Sciatic nerve (tissue), 2 donors: Measurements from ENCODE around the gene CDH22. TPM values are rescaled to one million over a fixed set of nuclear protein-coding genes. Genes with fewer than 3 reads are reported as not detected.

Source experiments
- ATAC-seq: fragments of 200-7000 bp; cut with Tn5 transposase; one replicate; pipeline ENCODE4 v1.9.1; 2020; ENCODE audit warnings: mild to moderate bottlenecking, moderate library complexity
- DNase-seq: peaks from one replicate; pipeline ENCODE4 v3.0.0-alpha.2; 2020; ENCODE audit warnings: low spot score
- intact Hi-C: fragments of 100-400 bp; cut with DNase I; formaldehyde crosslinking; loops from one replicate; pipeline ENCODE4 v1.14.2; 2022
- total RNA-seq: library from RNA; stranded (reverse); fragmentation: NEBNext Ultra II Directional; extraction: Animal tissue kit (Norgen Biotek cat#: 25700); gene quantifications from one replicate; pipeline ENCODE4 v1.2.1, GENCODE V29; 2021
- donor health status: DM: no; HTN: no; CAD: no.
- donor health status: DM: no; HTN: no; CAD: no.

Gene CDH22
- total RNA-seq, 1 donor from 2014 or later: 0.40 TPM

DNA sequence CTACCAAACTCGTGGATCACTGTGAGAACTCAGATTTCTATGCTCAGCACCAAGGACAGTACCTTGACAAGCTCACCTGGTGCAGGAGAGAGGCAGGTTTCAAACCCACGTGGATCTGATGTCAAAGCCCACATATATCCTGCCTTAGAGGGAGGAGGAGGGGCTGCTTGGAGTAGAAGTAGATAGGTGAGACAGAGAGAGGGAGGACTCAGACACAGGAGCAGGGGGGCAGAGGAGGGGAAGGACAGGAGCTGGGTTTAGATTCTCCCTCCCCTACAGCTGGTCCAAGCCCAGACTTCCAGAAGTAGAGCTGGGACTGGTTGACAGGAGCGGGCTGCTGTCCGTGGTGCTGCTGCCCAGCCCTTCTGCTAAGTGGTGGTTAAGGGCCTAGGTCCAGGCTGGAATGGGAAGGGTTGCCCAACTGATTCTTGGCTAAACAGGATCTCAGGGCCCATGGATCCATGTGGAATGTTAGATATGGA is 77.5 kb downstream of the CDH22 start:
- intact Hi-C loops: no loop called here
- ATAC-seq (peak; percentile 55), DNase-seq (no peak)

DNA sequence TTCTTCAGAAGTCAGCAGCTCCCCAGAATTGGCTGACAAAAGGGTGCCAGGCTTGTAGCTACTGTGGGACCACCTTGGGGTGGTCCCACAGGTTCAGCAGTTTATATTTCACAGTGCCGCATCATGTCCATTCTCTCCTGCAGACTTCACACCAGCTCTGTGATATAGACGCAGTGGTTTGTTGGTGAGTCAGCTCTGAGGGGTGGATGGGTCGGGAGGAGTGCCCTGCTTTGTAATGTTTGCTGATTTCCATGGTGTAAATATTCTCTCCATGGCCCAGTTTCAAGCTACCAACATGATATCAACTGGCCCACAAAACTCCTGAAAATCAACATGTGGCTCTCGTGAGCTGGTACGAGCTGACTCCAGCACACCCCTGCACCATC is 78.2 kb downstream of the CDH22 start:
- DNase-seq (no peak), ATAC-seq (no peak)
- intact Hi-C loops: no loop called here

DNA sequence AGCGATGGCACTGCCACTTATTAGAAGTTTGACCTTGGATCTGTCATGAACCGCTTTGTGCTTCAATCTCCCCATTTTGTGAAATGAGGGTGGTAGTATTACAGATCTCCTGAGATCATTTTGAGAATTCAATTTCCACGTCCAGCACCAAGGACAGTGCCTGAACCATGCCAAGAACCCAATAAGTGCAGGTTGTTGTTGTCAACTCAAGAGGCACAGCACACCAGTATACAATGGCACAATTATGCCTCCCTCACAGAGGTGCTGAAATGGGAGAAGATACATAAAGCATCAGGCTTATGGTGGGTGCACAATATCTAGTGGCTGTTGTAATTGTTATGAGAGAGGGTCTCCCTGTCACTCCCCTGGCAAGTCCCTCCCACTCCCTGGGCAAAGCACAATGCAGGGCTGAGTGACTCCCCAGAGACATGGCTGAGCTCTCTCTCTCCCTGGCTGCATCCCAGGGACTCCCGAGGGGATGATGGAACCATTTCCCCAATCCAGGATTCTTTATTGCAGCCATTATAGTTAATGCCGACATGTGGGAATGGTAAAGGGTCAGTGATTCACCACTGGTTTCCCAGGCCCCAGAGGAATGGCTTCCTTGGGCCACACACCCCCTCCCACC is 78.7 kb downstream of the CDH22 start:
- DNase-seq (no peak), ATAC-seq (no peak)
- intact Hi-C loops: no loop called here

DNA sequence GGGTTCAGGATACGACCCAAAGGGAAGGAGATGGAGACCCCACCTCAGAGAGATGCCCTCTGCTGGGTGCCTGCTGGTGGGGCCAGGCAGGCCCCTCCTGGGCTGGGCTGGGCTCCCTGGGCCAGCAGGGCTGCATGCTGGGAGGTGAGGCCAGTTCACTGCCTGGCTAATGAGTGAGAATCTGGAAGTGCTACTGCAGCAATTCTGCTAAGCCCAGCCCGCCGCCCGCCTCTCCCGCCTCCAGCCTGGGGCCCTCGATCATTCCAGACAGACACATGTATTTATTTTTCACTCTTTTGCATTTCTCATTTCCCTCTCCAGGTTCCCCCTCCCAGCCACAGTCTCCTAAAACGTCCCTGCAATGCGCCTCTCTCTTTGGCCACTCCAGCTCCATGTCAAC is 79.6 kb downstream of the CDH22 start:
- DNase-seq (no peak), ATAC-seq (no peak)
- intact Hi-C loops: no loop called here

DNA sequence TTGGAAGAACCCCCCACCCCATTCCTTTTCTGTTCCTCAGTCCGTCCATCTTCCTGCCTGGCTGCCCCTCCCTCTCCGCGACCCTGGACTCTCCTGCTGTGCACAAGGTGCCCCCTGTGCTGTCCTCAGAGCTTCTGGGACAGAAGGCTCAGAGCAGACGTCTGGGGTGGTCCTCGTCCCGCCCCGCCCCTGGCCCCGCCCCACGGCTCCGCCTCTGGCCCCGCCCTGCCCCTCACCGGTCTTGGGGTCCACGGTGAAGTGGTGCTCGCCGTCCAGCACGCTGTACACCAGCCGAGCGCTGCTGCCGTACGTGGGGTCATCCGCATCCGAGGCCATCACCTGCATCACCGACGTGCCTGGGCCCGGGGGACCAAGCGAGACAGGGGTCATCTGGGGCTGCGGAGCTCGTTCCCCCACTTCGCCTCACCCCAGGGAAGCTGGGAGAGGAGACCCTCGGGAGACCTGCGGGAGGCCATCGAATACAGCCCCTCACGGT is 81.0 kb downstream of the CDH22 start:
- intact Hi-C loops: no loop called here
- no peak for DNase-seq
- ATAC-seq: no peak

DNA sequence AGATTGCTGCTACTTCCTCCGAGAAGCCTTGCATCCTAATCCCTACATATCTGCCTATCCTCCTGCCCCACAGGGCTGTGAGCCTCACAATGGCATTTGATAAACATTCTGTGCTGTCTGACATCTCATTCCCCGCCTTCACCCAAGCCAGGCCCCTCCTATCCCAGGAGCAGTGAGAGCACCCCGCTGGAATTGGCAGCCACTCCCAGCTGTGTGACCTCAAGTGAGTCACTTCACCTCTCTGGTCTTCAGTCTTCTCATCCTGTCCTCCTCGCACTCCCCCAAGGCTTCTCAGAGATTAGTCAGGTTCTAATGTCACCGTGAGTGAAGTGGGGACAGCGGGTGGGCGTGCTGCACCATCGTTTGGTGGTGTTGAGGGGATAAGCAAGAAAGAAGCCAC is 81.7 kb downstream of the CDH22 start:
- intact Hi-C loops: no loop called here
- DNase-seq (no peak), ATAC-seq (no peak)

DNA sequence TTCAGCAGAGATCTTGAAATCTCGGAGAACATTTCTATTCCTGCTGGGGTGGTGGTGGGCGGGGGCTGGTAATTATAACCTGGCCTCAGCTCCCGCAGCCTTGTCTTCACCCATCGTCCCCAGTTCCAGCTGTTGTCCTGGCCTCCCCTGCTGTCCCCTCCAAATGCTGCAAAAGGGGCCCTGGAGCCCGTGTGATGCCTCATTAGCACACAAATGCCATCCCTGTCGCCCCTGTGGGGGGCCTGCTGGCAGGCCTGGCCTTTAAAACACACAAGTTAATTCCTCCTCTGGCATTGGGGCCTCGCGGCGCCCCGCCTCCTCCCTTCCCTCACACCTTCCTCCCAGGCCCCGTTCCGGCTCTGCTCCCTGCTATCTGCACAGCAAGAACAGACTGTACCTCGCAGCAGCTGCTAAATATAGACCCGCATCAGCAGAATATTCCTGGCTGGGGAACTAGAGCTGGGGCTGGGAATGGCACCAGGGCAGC is 85.7 kb downstream of the CDH22 start:
- intact Hi-C loops: no loop called here
- DNase-seq (no peak), ATAC-seq (no peak)

DNA sequence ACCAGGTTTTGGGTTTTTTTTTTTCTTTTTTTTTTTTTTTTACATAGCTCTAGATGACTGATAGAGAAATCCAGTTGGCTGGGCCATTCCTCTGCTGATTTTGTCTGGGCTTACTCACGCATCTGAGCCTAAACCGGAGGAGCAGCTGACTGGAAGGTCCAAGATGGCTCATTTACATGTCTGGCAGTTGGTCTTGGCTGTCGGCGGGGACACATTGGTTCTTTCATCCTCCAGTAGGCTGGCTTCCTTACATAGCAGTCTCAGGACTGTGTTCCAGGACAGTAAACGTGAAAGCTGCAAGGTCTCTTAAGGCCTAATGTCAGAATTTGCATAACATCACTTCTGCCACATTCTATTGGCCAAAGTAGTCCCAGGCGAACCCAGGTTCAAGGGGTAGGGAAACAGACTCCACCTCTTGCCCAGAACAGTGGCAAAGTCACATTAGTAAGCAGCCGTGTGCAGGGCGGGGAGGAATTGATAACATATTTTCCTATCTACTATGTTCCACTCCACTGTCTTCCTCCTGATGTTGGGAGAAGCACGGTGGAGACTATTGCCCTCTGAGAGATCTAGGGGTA is 87.0 kb downstream of the CDH22 start:
- ATAC-seq: no peak
- intact Hi-C loops: no loop called here
- DNase-seq: no peak

DNA sequence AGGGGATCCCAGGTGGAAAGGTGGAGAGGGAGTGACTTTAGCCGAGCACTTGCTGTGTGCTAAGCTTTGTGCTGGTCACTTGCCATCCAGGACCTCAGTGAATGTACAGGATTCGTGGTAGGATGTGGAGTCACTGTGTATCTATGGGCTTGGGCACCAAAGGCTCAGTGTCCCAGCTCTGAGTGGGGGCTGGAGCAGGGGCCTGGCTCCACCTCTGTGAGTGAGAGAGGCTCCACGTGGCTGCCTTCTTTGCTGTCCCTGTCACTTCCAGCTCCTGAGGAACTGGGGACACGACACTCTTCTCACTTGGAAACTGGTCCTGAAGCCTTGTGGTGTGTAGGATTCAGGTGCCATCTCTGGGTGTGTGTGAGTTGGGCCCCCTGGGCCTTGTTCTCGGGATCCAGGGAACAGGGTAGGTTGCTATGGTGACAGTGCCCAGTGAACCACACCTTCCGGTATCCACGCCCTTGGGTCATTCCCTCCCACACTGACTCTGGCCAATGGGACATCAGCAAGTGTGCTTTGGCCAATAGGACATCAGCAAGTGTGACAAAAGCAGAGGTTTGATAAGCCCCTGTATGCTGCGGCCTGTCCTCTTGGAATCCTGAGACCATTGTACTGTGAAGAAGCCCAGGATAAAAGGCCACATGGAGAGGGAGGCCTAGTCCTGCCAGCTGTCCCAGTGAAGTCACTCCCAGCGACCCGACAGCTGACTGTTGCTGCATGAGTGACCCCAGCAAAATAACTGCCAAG is 87.7 kb downstream of the CDH22 start:
- ATAC-seq: no peak
- no peak for DNase-seq
- intact Hi-C loops: no loop called here

DNA sequence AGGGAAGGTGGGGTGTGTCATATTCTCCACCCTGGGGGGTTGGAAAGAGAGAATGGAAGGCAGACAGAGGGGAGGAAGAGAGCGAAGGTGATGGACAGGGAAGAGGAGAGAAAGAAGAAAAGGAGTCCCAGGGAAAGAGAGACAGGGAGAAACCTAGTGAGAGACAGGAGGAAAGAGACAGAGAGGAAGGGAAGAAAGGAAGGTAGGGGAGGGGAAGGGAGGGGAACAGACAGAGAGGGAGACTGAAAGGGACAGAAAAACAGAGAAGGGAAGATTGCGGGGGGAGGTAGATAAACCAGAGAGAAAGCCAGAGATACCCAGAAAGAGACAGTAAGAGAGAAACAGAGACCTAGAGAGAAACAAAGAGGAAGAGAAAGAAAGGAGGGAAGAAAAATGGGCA is 88.4 kb downstream of the CDH22 start:
- ATAC-seq (no peak), DNase-seq (no peak)
- intact Hi-C loops: no loop called here

DNA sequence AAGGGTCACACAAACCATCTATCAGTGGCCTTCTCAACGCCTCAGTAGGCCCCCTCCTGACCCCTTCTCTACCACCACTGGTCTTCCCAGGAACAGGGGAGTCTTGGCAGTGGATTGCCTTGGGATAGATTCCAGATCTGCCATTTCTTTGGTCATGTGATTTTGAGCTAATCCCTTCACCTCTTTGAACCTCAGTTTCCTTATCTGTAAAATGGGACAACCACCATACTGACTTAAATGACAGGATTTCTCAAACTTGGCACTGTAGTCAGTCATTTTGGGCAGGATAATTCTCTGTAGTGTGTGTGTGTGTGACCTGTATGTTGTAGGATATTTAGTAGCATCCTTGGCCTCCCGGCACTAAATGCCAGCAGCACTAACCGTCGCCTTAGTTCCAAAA is 89.1 kb downstream of the CDH22 start:
- DNase-seq: no peak
- intact Hi-C loops: no loop called here
- ATAC-seq: no peak

DNA sequence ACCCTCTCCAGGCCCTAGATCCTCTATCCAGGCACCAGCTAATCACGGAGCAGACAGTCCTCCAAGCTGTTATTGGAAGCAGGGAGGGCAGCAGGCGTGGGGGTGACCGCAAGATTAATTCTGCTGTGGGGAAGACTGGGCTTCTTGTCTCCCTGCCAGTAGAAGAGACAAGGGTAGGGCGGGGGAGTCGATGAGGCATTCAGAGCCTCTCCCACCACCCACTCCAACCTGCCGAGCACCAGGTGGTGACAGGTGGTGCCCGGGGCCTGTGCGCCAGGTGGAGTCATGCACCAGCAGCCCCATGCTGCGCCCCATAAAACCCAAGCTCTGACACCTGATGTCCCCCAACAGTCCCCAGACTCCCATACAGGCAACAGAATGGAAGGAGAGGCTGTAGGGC is 89.6 kb downstream of the CDH22 start:
- DNase-seq: no peak
- no peak for ATAC-seq

DNA sequence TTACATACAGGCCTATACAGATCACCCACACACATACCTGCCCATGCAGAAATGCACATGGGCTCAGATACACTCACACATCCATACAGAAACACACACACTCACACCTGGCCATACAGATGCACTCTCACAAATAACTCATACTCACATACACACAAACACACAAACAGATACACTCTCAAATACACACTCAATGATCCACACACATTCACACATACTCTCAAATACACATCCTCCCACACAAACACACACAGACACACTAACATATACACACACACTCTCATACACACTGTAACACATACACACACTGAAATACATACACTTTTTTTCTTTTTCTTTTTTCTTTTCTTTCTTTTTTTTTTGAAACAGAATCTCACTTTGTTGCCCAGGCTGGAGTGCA is 90.7 kb downstream of the CDH22 start:
- intact Hi-C loops: no loop called here

More for the DNA sequence above, 89.6 kb downstream of the CDH22 start:
- intact Hi-C loops: no loop called here

DNA sequence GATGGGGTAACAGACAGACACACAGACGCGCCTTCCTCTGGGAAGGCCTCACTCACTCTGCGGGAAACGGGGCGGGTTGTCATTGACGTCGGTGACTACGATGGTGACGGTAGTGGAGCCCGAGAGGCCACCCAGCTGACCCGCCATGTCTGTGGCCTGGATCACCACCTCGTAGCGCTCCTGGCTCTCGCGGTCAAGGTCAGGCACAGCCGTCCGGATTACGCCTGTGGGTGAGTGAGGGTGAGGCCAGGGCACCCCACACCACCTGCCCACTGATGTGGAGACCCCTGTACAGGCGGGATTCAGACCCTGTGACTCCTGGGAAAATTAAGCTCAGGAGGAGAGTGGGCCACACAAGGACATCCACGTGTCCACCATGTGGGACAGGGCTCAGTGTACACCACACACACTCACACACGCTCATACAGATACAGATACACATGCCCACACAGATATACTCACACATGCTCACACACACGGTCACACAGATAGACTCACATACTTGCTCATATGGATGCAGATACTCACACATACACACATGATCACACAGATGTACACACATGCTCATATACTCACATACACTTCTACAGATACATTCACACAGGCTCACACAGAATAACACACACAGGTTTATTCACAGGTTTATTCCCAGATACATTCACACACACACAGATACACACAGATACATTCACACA is 91.4 kb downstream of the CDH22 start:
- ATAC-seq: no peak
- intact Hi-C loops: no loop called here
- no peak for DNase-seq

More for the DNA sequence above, 90.7 kb downstream of the CDH22 start:
- ATAC-seq (no peak), DNase-seq (no peak)

DNA sequence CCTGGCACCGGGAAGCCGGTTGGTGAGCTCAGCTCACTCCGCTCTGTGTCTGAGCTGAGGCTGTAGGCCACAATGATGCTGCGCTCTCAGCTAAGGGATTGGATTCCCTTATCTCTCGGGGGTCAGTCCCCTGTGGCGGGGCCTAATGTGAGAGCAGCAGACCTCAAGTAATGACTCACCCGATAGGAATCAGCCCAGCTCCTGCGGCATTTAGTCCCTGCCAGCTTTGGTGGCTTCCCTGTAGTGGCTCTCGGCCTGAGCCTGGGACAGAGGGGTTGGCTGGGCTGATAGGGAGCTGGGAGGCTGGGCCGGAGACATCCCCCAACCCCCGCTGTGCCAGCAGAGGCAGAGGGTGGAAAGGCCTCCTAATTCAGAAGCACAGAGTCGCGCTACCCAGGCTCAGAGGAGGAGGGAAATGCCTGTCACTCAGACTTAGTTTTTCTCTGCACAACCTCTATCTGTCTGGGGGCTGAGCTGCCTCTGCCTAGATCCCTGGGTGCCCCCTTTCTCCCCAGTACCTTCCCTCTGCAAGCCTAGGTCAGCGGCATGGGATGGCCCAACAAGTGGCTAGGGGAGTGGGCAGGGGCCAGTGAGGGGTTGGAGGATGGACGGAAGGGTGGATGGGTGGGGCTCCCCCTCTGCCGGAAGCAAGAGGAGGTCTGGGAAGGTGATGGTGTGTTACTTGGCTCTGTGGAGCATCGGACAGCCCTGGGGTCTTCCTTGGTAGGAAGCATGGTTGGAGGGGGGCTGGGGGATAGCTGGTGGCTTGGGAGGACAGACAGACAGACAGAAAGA is 92.2 kb downstream of the CDH22 start:
- intact Hi-C loops: no loop called here
- ATAC-seq: peak; percentile 10
- DNase-seq: no peak

DNA sequence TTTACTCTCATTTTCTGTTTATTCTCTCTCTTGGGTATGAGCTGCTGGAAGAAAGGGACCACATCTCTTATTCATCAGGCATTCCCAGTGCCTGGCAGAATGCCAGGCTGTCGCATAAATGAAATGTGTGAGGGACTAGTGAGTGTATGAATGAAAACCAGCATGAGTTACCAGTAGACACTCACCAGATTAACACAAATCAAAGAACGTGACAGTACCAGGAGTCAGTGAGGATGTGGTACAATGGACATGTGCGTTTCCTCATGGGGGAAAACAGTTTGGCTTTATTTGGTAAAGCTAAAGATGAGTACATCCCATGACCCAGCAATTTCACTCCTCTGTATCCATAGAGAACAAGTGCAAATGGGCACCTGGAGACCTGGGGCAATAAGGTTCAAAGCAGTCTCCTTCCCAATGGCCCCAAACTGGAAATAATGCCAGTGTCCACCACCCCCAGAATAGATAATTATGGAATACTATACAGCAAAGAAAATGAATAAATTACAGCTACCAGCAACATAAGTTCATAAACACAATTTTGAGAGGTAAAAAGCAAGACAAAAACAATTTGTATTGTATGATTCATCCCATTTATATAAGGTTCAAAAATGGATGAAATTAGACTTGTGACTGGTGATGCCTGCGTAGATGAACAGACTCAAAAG is 93.3 kb downstream of the CDH22 start:
- intact Hi-C loops: no loop called here

DNA sequence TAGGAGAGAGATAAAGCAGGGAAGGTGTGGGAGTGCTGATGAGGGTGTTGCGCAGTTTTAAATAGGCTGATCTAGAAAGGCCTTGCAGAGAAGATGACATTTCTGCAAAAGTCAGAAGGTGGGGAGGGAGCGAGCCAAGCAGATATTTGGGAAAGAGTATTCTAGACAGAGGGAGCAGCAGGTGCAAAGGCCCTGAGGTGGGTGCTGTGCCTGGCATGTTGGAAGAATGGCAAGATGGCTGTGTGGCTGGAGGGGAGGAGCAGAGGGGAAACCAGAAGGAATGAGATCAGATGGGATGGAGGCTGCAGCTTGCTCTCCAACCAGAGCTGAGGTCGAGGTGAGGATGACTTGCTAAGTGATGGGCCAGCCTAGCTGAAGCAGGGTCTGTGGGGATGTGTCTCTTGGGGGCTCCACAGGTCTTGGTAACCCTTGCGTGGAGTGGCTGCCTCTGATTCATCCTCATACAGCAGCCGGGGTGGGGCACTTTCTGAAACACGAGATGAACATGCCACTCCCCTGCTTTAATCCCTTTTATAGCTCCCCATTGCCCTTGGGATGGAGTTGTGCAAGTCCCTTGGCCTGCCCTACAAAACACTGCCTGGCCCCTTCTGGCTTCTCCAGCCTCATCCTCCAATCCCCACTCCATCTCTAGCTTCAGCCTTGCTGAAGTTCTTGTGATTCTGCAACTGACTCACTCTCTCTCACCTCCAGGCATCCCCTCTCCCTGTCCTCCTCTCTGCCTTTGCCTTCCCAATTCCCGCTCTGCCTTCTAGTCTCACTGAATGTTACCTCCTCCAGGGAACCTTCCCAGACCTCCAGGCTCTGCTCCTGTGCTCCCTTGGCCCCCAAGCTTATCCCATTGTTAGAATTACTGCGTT is 94.1 kb downstream of the CDH22 start:
- peak; percentile 93 for ATAC-seq
- intact Hi-C loops: no loop called here

More for the DNA sequence above, 93.3 kb downstream of the CDH22 start:
- no peak for DNase-seq
- no peak for ATAC-seq

More for the DNA sequence above, 94.1 kb downstream of the CDH22 start:
- DNase-seq: no peak
